DOHH2 (cell line): ENCODE measurements around the gene KANK3.

Experiments
- H3F3A ChIP-seq: fragments of 200-600 bp; sonication (generic), shearing (Covaris generic); 2 replicates; pipeline ENCODE4 v1.6.0; 2016; ENCODE audit warnings: antibody characterized with exemption, mild to moderate bottlenecking; ENCODE audit not compliant: control insufficient read depth, insufficient read depth
- H3K27ac ChIP-seq: fragments of 200-600 bp; sonication (generic); 2 replicates; pipeline ENCODE4 v1.5.1; 2014; ENCODE audit warnings: low read depth, mild to moderate bottlenecking, low read length, moderate library complexity
- H3K27me3 ChIP-seq: fragments of 200-600 bp; sonication (generic); 2 replicates; pipeline ENCODE4 v1.6.1; 2014; ENCODE audit warnings: mild to moderate bottlenecking, low read length, mixed read lengths; ENCODE audit not compliant: control insufficient read depth
- H3K36me3 ChIP-seq: fragments of 200-600 bp; sonication (generic); 2 replicates; pipeline ENCODE4 v1.6.1; 2014; ENCODE audit warnings: mild to moderate bottlenecking, low read length, moderate library complexity, mixed read lengths; ENCODE audit not compliant: control insufficient read depth
- H3K4me1 ChIP-seq: fragments of 200-600 bp; sonication (generic); 2 replicates; pipeline ENCODE4 v1.6.1; 2014; ENCODE audit warnings: mild to moderate bottlenecking, low read length, mixed read lengths; ENCODE audit not compliant: control insufficient read depth
- H3K4me2 ChIP-seq: fragments of 200-600 bp; sonication (generic); 2 replicates; pipeline ENCODE4 v1.6.0; 2014; ENCODE audit warnings: mild to moderate bottlenecking, low read length, moderate library complexity
- H3K4me3 ChIP-seq: fragments of 200-600 bp; sonication (generic); 2 replicates; pipeline ENCODE4 v1.5.1; 2014; ENCODE audit warnings: mild to moderate bottlenecking, low read length, mixed read lengths
- H3K79me2 ChIP-seq: fragments of 200-600 bp; sonication (generic); 2 replicates; pipeline ENCODE4 v1.6.1; 2014; ENCODE audit warnings: mild to moderate bottlenecking, low read length, mixed read lengths; ENCODE audit not compliant: control insufficient read depth
- H3K9me2 ChIP-seq: fragments of 200-600 bp; sonication (generic); replicated peaks from 2 replicates; pipeline ENCODE4 v1.6.1; 2014; ENCODE audit warnings: mild to moderate bottlenecking, low read length, mixed read lengths; ENCODE audit not compliant: control insufficient read depth
- H3K9me3 ChIP-seq: fragments of 200-600 bp; sonication (generic); 2 replicates; pipeline ENCODE4 v1.6.1; 2014; ENCODE audit warnings: antibody characterized with exemption, low read length, mixed read lengths; ENCODE audit not compliant: control insufficient read depth, insufficient read depth
- H4K20me1 ChIP-seq: fragments of 200-600 bp; sonication (generic); 2 replicates; pipeline ENCODE4 v1.6.0; 2014; ENCODE audit warnings: low read depth, mild to moderate bottlenecking, antibody characterized with exemption, low read length, moderate library complexity; ENCODE audit not compliant: control insufficient read depth, insufficient read depth
- EZH2phosphoT487 ChIP-seq: fragments of 200-600 bp; sonication (generic); IDR thresholded peaks from 2 replicates; pipeline ENCODE4 v1.6.1; 2017; ENCODE audit warnings: borderline replicate concordance, mild to moderate bottlenecking, antibody characterized with exemption, low read length, moderate library complexity, mixed read lengths
- TF ChIP-seq, protein P1 (sequence below): fragments of 200-600 bp; sonication (generic); IDR thresholded peaks from one replicate; pipeline ENCODE4 v1.5.1; 2014; ENCODE audit warnings: antibody characterized with exemption, mild to moderate bottlenecking, low read depth, low read length; ENCODE audit not compliant: poor library complexity, severe bottlenecking

KANK3 gene

GRCh38 chr19:8342684-8343482, at the start of gene KANK3:
TSS of gene KANK3 (minus strand) at chr19:8343262. CDS start at chr19:8337828, 5,434 bp downstream.
- H3K79me2 ChIP-seq = no peaks in the 10 kb centered on the region
- H3K27me3 ChIP-seq = peaks cover 41% of the 10 kb centered on the region
- H4K20me1 ChIP-seq = no peaks in the 10 kb centered on the region
- no peaks in the 10 kb centered on the region for H3K36me3 ChIP-seq
- H3K27ac ChIP-seq = no peak within 1 kb of the TSS
- H3K9me2 ChIP-seq = no peaks in the 10 kb centered on the region
- H3K4me2 ChIP-seq = peak within 1 kb of the TSS; percentile 37
- TF ChIP-seq, protein P1, sequence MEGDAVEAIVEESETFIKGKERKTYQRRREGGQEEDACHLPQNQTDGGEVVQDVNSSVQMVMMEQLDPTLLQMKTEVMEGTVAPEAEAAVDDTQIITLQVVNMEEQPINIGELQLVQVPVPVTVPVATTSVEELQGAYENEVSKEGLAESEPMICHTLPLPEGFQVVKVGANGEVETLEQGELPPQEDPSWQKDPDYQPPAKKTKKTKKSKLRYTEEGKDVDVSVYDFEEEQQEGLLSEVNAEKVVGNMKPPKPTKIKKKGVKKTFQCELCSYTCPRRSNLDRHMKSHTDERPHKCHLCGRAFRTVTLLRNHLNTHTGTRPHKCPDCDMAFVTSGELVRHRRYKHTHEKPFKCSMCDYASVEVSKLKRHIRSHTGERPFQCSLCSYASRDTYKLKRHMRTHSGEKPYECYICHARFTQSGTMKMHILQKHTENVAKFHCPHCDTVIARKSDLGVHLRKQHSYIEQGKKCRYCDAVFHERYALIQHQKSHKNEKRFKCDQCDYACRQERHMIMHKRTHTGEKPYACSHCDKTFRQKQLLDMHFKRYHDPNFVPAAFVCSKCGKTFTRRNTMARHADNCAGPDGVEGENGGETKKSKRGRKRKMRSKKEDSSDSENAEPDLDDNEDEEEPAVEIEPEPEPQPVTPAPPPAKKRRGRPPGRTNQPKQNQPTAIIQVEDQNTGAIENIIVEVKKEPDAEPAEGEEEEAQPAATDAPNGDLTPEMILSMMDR = no peak
- no peak for TF ChIP-seq EZH2phosphoT487
- H3F3A ChIP-seq = no peaks in the 10 kb centered on the region
- H3K9me3 ChIP-seq = no peaks in the 10 kb centered on the region
- peaks cover 4% of the 10 kb centered on the region; the same call in 1 of the 2 replicates for H3K4me1 ChIP-seq
- H3K4me3 ChIP-seq = 0 out of 2 replicates have a peak within 1 kb of the TSS, but pooled peaks have one; percentile 24

- peaks cover 16% of the 10 kb centered on the region for H3K4me1 ChIP-seq
- no peak overlapping the region for H3K27ac ChIP-seq
- no peaks in the 10 kb centered on the region for H3K27me3 ChIP-seq
- no peak overlapping the region for H3K4me2 ChIP-seq
- no peak overlapping the region for H3K4me3 ChIP-seq
- H3K79me2 ChIP-seq = peaks cover 56% of the 10 kb centered on the region
- peaks cover 3% of the 10 kb centered on the region; the same call in 1 of the 2 replicates for H3K36me3 ChIP-seq
- H4K20me1 ChIP-seq = peaks cover 5% of the 10 kb centered on the region
- no peaks in the 10 kb centered on the region for H3F3A ChIP-seq
- H3K9me3 ChIP-seq = no peaks in the 10 kb centered on the region
- TF ChIP-seq, protein P1 = no peak
- no peak for TF ChIP-seq EZH2phosphoT487
- H3K9me2 ChIP-seq = no peaks in the 10 kb centered on the region
Observed at GRCh38 chr19:8392017-8392591, 49.0 kb upstream of the KANK3 start.

DNA sequence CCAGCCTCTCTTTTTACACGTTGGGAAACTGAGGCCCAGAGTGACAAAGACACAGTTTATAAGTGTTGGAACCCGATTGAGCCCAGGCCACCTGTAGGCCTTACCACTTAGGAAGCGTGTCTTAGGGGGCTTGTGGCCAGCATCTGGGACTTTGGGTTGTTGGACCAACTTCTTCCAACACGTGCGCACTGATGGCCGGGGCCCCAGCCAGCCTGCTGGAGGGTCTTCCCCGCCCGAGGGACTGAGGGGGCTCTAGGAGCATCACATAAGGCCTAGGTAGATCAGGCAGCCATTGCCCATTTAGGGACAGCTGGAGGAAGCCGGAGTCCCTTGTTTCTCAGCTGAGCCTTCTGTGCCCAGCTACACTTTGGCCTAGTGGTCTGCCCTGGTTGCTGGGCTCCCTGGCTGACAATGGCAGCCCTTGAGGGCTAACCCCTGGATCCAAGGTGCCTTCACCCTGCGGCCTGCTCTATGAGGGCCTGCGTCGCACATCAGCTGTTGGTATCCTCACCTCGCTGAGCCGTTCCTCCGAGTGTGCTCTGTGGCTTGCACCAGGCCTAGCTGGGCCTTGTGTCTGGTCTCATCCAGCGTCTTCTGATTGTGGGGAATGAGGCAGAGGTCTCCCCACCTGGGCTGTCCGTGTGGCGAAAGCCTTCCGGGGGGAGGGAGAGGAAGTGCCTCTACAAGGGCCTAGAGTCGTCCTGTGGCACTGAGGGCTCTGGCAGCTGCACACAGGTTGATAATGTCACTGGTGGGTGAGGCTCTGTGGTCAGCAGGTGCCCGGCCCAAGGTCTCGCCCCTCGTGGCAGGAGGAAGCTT, 48.3 kb upstream of the KANK3 start:
- Histone ChIP-seq H3F3A (no peaks in the 10 kb centered on the region), H3K9me3 (no peaks in the 10 kb centered on the region), H3K4me3 (peak overlapping the region; percentile 50), H3K36me3 (peaks cover 3% of the 10 kb centered on the region; the same call in 1 of the 2 replicates), H3K79me2 (peaks cover 51% of the 10 kb centered on the region), H4K20me1 (peaks cover 5% of the 10 kb centered on the region), H3K9me2 (no peaks in the 10 kb centered on the region), H3K27me3 (no peaks in the 10 kb centered on the region), H3K27ac (no peak overlapping the region), H3K4me1 (peaks cover 16% of the 10 kb centered on the region), H3K4me2 (peak overlapping the region; percentile 49)
- TF ChIP-seq, protein P1 = no peak
- no peak for TF ChIP-seq EZH2phosphoT487
